ENCODE data around the gene FBXO44. TPM values are rescaled to one million over a fixed set of nuclear protein-coding genes. Genes with fewer than 3 reads are reported as not detected.

FBXO44 gene
- total and polyA plus RNA-seq, 2 experiments from 2014 or later, result 22.0 to 30.8 TPM

GRCh38 chr1:11653861-11654136, 878 bp upstream of the FBXO44 start:
- Histone ChIP-seq H3K4me3 (peak overlapping the region; percentile 77), H4K20me1 (replicated peaks; ENCODE audit: insufficient read depth) (peaks cover 7% of the 10 kb centered on the region; the same call in 1 of the 2 replicates), H3K4me2 (peak overlapping the region; percentile 93), H3K27me3 (ENCODE audit: insufficient read depth) (no peaks in the 10 kb centered on the region), H3K36me3 (ENCODE audit: insufficient read depth) (peaks cover 11% of the 10 kb centered on the region; the same call in 1 of the 2 replicates), H3K9me2 (ENCODE audit: insufficient read depth) (no peaks in the 10 kb centered on the region), H2AFZ (no peak overlapping the region), H3K79me2 (replicated peaks; ENCODE audit: insufficient read depth) (peaks cover 20% of the 10 kb centered on the region), H3F3A (replicated peaks; ENCODE audit: low read depth) (peaks cover 24% of the 10 kb centered on the region), H3K4me1 (ENCODE audit: insufficient read depth) (peaks cover 33% of the 10 kb centered on the region), H3K27ac (ENCODE audit: low read depth) (no peak overlapping the region)
- no peak overlapping the region for H3K27ac Mint-ChIP-seq
- TF ChIP-seq POLR2AphosphoS5 (IDR thresholded peaks at IDR 0.05; ENCODE audit: low read depth) (no peak), ZNF114 (CRISPR knock-in tag; IDR thresholded peaks at IDR 0.05) (no peak), STAT1 (IDR thresholded peaks at IDR 0.05; ENCODE audit: unreplicated experiment) (no peak), ETS1 (IDR thresholded peaks at IDR 0.05) (no peak), EZH2 (IDR thresholded peaks at IDR 0.05; ENCODE audit: low read depth, unreplicated experiment) (no peak), REST (IDR thresholded peaks at IDR 0.05; ENCODE audit: unreplicated experiment) (no peak), JUNB (IDR thresholded peaks at IDR 0.05; ENCODE audit: unreplicated experiment) (no peak), CTCF (conservative IDR thresholded peaks at IDR 0.05; ENCODE audit: low read depth in 2 of 2) (no peak), NANOG (IDR thresholded peaks at IDR 0.05; ENCODE audit: borderline replicate concordance) (no peak), ZNF462 (CRISPR knock-in tag; IDR thresholded peaks at IDR 0.05) (no peak), ZNF331 (CRISPR knock-in tag; IDR thresholded peaks at IDR 0.05; ENCODE audit: low read depth) (no peak), CREB1 (CRISPR knock-in tag; IDR thresholded peaks at IDR 0.05; ENCODE audit: low read depth) (no peak), EZH2phosphoT487 (IDR thresholded peaks at IDR 0.05; ENCODE audit: unreplicated experiment) (no peak)
- ATAC-seq, result peak; percentile 1
- H3K4me1 Mint-ChIP-seq, result peaks cover 38% of the 10 kb centered on the region
- peaks cover 24% of the 10 kb centered on the region for H3K27me3 Mint-ChIP-seq (ENCODE audit: insufficient read depth, low read depth, poor library complexity)
- DNase-seq (ENCODE audit: low spot score), result peak; percentile 34
- H3K9me3 Mint-ChIP-seq, result no peaks in the 10 kb centered on the region; the same call in 2 of the 3 replicates
- peak overlapping the region; percentile 77 for H3K4me3 Mint-ChIP-seq
- H3K36me3 Mint-ChIP-seq (ENCODE audit: low read depth), result peaks cover 14% of the 10 kb centered on the region; the same call in 2 of the 3 replicates

All from GM23338 (cell line).